ENCODE results near the gene HIGD2A. TPM values are rescaled to one million over a fixed set of nuclear protein-coding genes. Genes with fewer than 3 reads are reported as not detected.

The HIGD2A gene
- total and polyA plus RNA-seq, 10 of the 15 experiments (the other 5 are each of a cell fraction or from before 2014, with no cell fraction given), result 152 to 348 (median 194) TPM

DNA sequence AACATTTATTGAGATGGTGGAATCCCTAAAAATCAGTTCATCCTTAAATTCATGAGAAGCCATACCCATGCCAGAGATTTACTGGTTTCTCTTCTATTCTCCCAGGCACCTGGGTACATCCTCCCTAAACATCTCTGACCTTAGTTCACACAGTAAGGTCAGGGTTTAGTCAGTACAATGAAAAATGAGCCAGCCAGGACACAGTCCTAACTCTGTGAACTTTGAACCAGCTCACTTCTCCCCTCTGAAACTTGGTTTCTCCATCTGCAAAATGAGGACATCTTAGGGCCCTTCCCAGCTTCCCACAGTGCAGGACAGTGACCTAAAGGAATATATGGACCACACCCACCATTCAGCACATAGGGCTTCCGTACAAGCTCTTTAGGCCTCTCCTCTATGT is 2.1 kb upstream of the HIGD2A start:
- H3K4me2 ChIP-seq (ENCODE audit: control insufficient read depth, insufficient read depth), result peak overlapping the region; percentile 72
- ATAC-seq, result no peak
- H3K36me3 ChIP-seq (ENCODE audit: control insufficient read depth in 2 of 2, insufficient read depth in 2 of 2, low read length in 1 of 2), result peaks cover 25% of the 10 kb centered on the region in 2 experiments
- H3K79me2 ChIP-seq (ENCODE audit: control insufficient read depth, insufficient read depth, low read length), result peaks cover 50% of the 10 kb centered on the region
- CTCF ChIA-PET, result no interaction called here
- POLR2A ChIA-PET, result no interaction called here
- H4K20me1 ChIP-seq (ENCODE audit: control insufficient read depth, insufficient read depth), result peaks cover 3% of the 10 kb centered on the region; the same call in 1 of the 2 replicates
- peak overlapping the region; percentile 87 for H3K9ac ChIP-seq (ENCODE audit: control insufficient read depth, insufficient read depth, low read length)
- H3K4me1 ChIP-seq (ENCODE audit: control insufficient read depth, insufficient read depth, low read length), result peaks cover 11% of the 10 kb centered on the region
- peak overlapping the region; percentile 90 for H3K4me3 ChIP-seq
- no peak overlapping the region for H3K27ac ChIP-seq (ENCODE audit: control insufficient read depth, insufficient read depth)
- intact Hi-C loops (cut with micrococcal nuclease; ENCODE audit: unreplicated experiment), result loop anchor here (5.0 to 10.0 kb wide), 2 partner anchors 148 to 149 kb away; partner anchors contain the start of genes RNF44 and SIMC1
- H2AFZ ChIP-seq (ENCODE audit: control insufficient read depth, low read depth, low read length), result no peak overlapping the region
- TF ChIP-seq, protein P1, sequence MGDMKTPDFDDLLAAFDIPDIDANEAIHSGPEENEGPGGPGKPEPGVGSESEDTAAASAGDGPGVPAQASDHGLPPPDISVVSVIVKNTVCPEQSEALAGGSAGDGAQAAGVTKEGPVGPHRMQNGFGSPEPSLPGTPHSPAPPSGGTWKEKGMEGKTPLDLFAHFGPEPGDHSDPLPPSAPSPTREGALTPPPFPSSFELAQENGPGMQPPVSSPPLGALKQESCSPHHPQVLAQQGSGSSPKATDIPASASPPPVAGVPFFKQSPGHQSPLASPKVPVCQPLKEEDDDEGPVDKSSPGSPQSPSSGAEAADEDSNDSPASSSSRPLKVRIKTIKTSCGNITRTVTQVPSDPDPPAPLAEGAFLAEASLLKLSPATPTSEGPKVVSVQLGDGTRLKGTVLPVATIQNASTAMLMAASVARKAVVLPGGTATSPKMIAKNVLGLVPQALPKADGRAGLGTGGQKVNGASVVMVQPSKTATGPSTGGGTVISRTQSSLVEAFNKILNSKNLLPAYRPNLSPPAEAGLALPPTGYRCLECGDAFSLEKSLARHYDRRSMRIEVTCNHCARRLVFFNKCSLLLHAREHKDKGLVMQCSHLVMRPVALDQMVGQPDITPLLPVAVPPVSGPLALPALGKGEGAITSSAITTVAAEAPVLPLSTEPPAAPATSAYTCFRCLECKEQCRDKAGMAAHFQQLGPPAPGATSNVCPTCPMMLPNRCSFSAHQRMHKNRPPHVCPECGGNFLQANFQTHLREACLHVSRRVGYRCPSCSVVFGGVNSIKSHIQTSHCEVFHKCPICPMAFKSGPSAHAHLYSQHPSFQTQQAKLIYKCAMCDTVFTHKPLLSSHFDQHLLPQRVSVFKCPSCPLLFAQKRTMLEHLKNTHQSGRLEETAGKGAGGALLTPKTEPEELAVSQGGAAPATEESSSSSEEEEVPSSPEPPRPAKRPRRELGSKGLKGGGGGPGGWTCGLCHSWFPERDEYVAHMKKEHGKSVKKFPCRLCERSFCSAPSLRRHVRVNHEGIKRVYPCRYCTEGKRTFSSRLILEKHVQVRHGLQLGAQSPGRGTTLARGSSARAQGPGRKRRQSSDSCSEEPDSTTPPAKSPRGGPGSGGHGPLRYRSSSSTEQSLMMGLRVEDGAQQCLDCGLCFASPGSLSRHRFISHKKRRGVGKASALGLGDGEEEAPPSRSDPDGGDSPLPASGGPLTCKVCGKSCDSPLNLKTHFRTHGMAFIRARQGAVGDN (IDR thresholded peaks at IDR 0.05), result no peak
- TF ChIP-seq SIN3A (IDR thresholded peaks at IDR 0.05; ENCODE audit: low read depth, low read length) (no peak), MAX (IDR thresholded peaks at IDR 0.05; ENCODE audit: low read depth, low read length) (no peak), LARP7 (IDR thresholded peaks at IDR 0.05) (no peak), YY1 (IDR thresholded peaks at IDR 0.05; ENCODE audit: low read depth, low read length) (no peak), ZBTB33 (IDR thresholded peaks at IDR 0.05) (no peak)
- in situ Hi-C loops (cut with MboI), result no loop called here
- no peaks in the 10 kb centered on the region; the same call in 2 of the 3 replicates for H3K9me3 ChIP-seq (replicated peaks; ENCODE audit: control insufficient read depth, insufficient read depth, low read length)
- no peaks in the 10 kb centered on the region for H3K27me3 ChIP-seq (replicated peaks in 1 of 2; ENCODE audit: control insufficient read depth in 2 of 2, insufficient read depth in 2 of 2, low read length in 1 of 2)
- SMC1A ChIA-PET (ENCODE audit: uncharacterized antibody, unreplicated experiment), result interaction anchor here (1.6 to 2.0 kb wide), 2 partner anchors 18 to 24 kb away, joined by 4 to 7 read pairs; no protein-coding TSS in a partner anchor
- DNase-seq (ENCODE audit: low read depth, low spot score), result no peak
- 33% methylated on average over 1 of the region's 1 CpG for WGBS (ENCODE audit: insufficient coverage, insufficient replicate concordance, low lambda C conversion rate, missing lambda C conversion rate)
- RAD21 ChIA-PET (ENCODE audit: unreplicated experiment), result interaction anchor here (0.9 kb wide), 1 partner anchor 24 kb away, joined by 4 read pairs; no protein-coding TSS in a partner anchor
- FAIRE-seq, result no peak
- BruUV-seq (replicated peaks), result no TSS peak
